ENCODE data around the gene DOK6.

Gene DOK6

GRCh38 chr18:69755856-69756496, 355.3 kb downstream of the DOK6 start:
- DNase-seq: no peak

GRCh38 chr18:69757733-69758132, 357.0 kb downstream of the DOK6 start:
- DNase-seq: peak; percentile 16

GRCh38 chr18:69758458-69758857, 357.8 kb downstream of the DOK6 start:
- no peak for DNase-seq

- DNase-seq: no peak
Measured at GRCh38 chr18:69759046-69759445, 358.4 kb downstream of the DOK6 start.

- DNase-seq: no peak
Measured at GRCh38 chr18:69763002-69763401, 362.3 kb downstream of the DOK6 start.

- no peak for DNase-seq
Measured at GRCh38 chr18:69763821-69764220, 363.1 kb downstream of the DOK6 start.

GRCh38 chr18:69770238-69770637, 369.6 kb downstream of the DOK6 start:
- DNase-seq: no peak

GRCh38 chr18:69774831-69775230, 374.1 kb downstream of the DOK6 start:
- no peak for DNase-seq

- no peak for DNase-seq
Measured at GRCh38 chr18:69777248-69777647, 376.6 kb downstream of the DOK6 start.

GRCh38 chr18:69778680-69779079, 378.0 kb downstream of the DOK6 start:
- DNase-seq: no peak

- DNase-seq: no peak
Measured at GRCh38 chr18:69780851-69781250, 380.2 kb downstream of the DOK6 start.

- no peak for DNase-seq
Measured at GRCh38 chr18:69784815-69785214, 384.1 kb downstream of the DOK6 start.

- DNase-seq: no peak
Measured at GRCh38 chr18:69785466-69785865, 384.8 kb downstream of the DOK6 start.

GRCh38 chr18:69786427-69786826, 385.7 kb downstream of the DOK6 start:
- no peak for DNase-seq

- DNase-seq: no peak
Measured at GRCh38 chr18:69787825-69788547, 387.3 kb downstream of the DOK6 start.

- DNase-seq: no peak
Measured at GRCh38 chr18:69789794-69790193, 389.1 kb downstream of the DOK6 start.

GRCh38 chr18:69790649-69791048, 390.0 kb downstream of the DOK6 start:
- no peak for DNase-seq

- peak; percentile 82 for DNase-seq
Measured at GRCh38 chr18:69795791-69796190, 395.1 kb downstream of the DOK6 start.

- DNase-seq: no peak
Measured at GRCh38 chr18:69804776-69805501, 404.3 kb downstream of the DOK6 start.

GRCh38 chr18:69808399-69808798, 407.7 kb downstream of the DOK6 start:
- no peak for DNase-seq

- no peak for DNase-seq
Measured at GRCh38 chr18:69813559-69813958, 412.9 kb downstream of the DOK6 start.

GRCh38 chr18:69814861-69815385, 414.2 kb downstream of the DOK6 start:
- DNase-seq: no peak

- DNase-seq: no peak
Measured at GRCh38 chr18:69817335-69817940, 416.8 kb downstream of the DOK6 start.
